Adipose tissue (tissue), 3 donors: ENCODE data around the gene IL4I1. TPM values are rescaled to one million over a fixed set of nuclear protein-coding genes. Genes with fewer than 3 reads are reported as not detected.
A peak's percentile ranks its signal among the peaks of the same experiment; 100 is the strongest.
"Not testable (repeated sequence)": the region's sequence is repeated elsewhere in the genome, so short reads cannot be mapped to it uniquely, and the experiment has no call there.

Source experiments
- H3K27ac ChIP-seq: one replicate; pipeline ENCODE4 v1.5.1; 2013; ENCODE audit warnings: low read depth, low read length
- WGBS, 3 donors: extraction: QIAGEN DNeasy Blood & Tissue Kit; methylation state at CpG; one replicate each; pipeline ENCODE4 v1.1.7; 2013; 5-methylcytosine and 5-hydroxymethylcytosine counted together
- polyA plus RNA-seq, 3 donors: library from polyadenylated mRNA; stranded (reverse); fragments of 200-250 nt; gene quantifications; one replicate each; pipeline ENCODE4 v1.2.3, GENCODE V29; 2013
- donor health status: healthy with polysubstance abuse.
- donor health status: Bipolar disorder and iron deficiency.
- donor health status: healthy.

The IL4I1 gene, protein sequence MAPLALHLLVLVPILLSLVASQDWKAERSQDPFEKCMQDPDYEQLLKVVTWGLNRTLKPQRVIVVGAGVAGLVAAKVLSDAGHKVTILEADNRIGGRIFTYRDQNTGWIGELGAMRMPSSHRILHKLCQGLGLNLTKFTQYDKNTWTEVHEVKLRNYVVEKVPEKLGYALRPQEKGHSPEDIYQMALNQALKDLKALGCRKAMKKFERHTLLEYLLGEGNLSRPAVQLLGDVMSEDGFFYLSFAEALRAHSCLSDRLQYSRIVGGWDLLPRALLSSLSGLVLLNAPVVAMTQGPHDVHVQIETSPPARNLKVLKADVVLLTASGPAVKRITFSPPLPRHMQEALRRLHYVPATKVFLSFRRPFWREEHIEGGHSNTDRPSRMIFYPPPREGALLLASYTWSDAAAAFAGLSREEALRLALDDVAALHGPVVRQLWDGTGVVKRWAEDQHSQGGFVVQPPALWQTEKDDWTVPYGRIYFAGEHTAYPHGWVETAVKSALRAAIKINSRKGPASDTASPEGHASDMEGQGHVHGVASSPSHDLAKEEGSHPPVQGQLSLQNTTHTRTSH
- polyA plus RNA-seq = 1 to 10 TPM in 1 of 3 donors, under 1 TPM in 1, not detected in 1; 0.63 to 1.5 TPM

DNA sequence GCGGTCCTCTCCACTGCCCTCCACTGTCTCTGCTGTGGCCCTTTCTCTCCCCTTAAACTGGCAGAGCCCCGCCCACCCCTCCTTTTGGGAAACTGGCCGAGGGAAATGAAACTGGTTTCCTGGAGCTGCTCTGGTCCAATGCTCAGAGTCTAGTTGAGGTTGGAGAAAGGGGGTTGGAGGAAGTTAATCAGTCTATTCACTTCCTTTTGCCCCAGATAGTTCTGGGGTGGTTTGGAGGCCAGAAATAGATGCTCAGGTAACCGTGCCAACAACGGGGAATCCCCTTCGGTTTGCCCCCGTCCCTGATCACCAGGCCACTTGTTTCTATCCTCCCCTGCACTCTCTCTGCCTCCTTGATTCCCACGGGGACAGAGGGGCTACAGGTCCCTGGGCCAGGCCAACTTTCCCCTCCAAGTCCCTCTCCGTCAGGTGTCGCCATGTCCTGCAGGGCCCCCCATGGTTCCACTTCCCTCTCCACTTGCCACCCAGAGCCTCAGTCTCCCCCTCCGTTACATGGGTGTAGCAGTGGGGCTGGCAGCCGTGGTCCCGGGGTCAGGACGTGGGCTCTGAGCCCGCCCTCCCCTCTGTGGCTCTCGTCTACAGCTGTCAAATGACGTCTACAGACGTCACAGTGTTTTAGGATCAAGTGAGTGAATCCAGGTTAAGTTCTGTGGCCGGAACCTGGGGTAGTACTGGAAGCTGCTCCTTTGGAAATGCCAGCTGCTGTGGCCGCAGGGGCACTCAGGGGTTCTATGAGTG lies at the start of gene IL4I1:
TSS of gene IL4I1 (minus strand) at position 25 of the 759 bp plus-strand sequence. CDS start 727 bp downstream, outside the sequence.
- WGBS, 3 donors = 20 to 43% (median 27%) methylated on average over 19 to 20 of the region's 20 CpGs

DNA sequence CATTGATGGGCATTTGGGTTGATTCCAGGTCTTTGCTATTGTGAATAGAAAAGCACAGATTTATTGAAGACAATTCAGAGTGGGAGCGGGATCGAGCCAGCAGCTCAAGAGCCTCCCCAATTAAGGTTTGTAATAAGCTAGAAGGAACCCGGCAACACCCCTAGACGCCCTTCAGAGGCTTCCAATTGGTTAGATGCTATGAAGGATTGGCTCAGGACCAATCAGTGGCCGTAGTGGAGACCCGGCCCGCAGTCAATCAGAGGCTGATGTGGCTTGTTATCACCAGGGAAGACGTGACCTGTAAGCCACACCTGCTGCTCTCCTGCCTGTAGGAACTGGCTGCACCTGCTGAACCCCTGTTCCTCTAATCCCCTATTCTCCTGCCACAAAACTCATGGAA lies 49.7 kb upstream of the IL4I1 start:
- WGBS, 3 donors = 70 to 89% (median 88%) methylated on average over 8 of the region's 8 CpGs
- no peak overlapping the region for H3K27ac ChIP-seq

More for the DNA sequence above, at the start of gene IL4I1:
- H3K27ac ChIP-seq = no peak within 1 kb of the TSS

DNA sequence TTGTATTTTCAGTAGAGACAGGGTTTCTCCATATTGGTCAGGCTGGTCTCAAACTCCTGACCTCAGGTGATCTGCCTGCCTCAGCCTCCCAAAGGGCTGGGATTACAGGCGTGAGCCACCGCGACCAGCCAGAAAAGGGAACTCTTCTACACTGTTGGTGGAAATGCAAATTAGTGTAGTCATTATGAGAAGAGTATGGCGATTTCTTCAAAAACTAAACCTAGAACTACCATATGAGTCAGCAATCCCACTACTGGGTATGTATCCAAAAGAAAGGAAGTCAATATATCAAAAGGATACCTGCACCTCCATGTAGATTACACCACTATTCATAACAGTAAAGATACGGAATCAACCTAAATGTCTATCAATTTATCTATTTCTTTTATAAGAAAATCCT lies 47.9 kb upstream of the IL4I1 start:
- not testable (repeated sequence) for H3K27ac ChIP-seq
- 58 to 93% (median 75%) methylated on average over 5 of the region's 5 CpGs for WGBS, 3 donors

DNA sequence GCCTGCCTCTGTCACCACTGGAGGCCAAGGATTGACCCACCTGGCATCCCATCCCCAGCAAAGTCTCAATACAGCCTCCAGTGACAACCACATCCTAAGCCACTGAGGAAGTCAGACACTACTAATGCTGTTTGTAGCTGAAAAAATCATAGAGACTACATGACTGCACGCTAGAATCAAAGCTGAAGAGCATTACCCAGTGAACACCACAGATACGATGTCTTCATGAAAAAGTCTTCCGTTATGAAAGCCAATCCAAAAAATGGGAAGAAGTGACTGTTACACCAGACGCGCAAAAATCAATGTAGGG lies 43.8 kb upstream of the IL4I1 start:
- 90 to 92% (median 91%) methylated on average over 5 of the region's 5 CpGs for WGBS, 3 donors
- H3K27ac ChIP-seq = no peak overlapping the region

DNA sequence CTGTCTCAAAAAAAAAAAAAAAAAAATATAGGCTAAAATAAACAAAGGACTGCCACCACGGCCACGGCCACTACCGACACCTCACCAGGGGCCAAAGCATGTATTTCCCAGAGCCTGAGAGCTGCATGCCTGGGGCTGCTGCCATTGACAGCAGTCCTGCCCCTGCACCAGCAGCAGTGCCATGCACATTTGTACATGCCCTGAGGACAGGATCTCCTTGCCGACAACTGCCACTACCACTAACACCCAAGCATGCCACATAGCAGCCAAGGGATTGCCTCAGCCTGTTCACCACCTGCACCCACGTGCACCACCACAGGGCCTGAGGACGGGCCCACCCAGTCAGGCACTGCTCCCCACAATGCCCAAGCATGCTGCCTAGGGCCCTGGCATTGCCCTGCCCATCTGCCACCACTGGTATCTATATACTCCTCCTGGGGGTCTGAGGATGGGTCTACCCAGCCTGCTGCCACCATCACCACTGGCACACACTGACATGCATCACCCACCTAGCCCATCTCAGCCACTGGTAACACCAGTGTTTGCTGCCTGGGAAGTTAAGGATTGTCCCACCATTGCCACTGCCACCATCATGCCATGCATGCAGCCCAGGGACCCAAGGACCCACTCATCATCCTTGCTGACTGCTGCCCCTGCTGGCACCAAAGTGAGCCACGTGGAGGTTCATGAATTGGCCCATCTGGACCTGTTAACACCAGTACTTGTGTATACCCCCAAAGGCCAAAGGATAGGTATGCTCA lies 43.2 kb upstream of the IL4I1 start:
- 48 to 79% (median 78%) methylated on average over 7 of the region's 7 CpGs for WGBS, 3 donors
- no peak overlapping the region for H3K27ac ChIP-seq

DNA sequence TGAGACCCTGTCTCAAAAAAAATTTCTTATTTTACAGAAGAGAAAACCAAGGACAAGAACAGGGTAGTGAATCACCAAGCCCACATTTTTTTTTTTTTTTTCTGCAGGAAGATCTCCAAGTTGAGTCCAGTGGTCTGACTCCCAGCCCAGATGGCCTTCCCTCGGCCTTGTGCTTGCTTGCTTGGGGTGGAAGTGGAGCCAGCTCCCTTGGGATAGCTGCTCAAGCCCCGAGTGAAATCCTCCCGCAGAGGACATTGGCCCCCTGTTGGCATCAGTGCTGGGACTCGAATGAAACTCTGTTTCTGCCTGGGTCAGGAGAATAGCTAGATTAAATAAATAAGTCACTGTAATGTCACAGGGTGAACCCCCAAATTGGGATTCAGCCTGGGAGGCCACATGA lies 42.0 kb upstream of the IL4I1 start:
- no peak overlapping the region for H3K27ac ChIP-seq
- 47 to 71% (median 68%) methylated on average over 4 of the region's 4 CpGs for WGBS, 3 donors

DNA sequence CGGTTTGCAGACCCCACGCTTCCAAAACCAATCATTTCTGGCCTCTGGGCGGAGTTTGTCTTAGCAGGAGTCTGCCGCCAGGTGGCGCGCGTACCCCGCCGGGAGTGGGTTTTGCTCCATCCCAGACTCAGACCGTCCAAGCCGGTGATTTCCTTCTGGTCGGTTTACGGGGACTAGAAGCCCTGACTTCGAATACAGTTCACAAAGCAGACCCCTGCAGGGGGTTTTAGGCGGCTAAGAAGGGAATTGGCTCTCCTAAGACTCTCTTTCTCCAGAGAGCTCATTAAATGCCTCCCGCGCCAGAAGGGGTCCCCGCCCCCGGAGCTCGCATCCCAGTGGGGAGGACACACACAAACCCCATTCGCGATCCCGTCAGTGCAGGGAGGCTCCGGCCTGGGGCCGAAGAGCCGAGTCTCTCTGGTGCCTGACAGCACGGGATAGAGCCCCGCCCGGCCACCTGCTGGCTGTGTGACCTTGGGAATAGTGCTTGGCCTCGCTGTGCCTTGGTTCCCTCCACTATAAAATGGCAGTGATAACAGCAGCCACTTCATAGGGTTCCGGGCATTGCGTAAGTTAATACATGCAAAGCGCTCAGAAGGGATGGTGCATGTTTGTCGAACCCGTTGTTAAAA lies 41.2 kb upstream of the IL4I1 start:
- WGBS, 3 donors = 10 to 20% (median 19%) methylated on average over 35 of the region's 35 CpGs

DNA sequence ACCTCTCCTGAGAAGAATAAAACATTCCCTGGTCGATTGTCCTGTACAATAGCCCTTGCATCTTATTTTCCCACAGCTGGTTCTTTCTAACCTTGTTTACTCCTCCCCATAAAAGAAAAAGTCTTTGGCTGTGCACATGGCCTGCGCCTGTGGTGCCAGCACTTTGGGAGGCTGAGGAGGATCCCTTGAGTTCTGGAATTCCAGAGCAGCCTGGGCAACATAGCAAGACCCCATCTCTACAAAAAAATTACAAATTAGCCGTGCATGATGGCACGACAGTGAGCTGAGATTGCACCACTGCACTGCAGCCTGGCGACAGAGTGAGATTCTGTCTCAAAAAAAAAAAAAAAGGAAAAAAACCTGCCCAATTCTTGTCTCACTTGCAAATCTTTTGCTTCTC lies 39.9 kb upstream of the IL4I1 start:
- H3K27ac ChIP-seq = no peak overlapping the region
- WGBS, 3 donors = 59 to 74% (median 67%) methylated on average over 5 of the region's 5 CpGs

More for the DNA sequence above, 41.2 kb upstream of the IL4I1 start:
- H3K27ac ChIP-seq = no peak overlapping the region

DNA sequence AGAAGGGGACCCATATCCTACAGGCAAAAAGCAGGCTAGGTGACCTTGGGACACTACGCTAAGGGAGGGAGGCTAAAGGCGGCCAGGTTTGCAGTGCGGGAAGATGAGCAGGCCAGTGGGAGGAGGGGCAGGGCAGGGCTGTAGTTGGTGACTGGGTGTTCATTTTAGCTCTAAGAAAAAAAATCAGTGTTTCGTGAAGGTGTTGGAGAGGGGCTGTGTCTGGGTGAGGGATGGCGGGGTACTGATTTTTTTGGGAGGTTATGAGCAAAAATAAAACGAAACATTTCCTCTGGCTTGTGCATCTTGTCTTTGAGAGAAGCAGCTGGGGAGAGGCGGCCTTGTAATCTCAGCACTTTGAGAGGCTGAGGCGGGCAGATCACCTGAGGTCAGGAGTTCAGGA lies 37.0 kb upstream of the IL4I1 start:
- H3K27ac ChIP-seq = no peak overlapping the region
- 75 to 90% (median 86%) methylated on average over 8 of the region's 8 CpGs for WGBS, 3 donors

DNA sequence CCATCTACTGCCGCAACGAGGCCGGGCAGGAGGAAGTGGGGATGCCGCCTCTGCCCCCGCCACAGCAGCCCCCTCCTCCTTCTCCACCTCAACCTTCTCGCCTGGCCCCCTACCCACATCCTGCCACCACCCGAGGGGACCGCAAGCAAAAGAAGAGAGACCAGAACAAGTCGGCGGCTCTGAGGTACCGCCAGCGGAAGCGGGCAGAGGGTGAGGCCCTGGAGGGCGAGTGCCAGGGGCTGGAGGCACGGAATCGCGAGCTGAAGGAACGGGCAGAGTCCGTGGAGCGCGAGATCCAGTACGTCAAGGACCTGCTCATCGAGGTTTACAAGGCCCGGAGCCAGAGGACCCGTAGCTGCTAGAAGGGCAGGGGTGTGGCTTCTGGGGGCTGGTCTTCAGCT lies 36.0 kb upstream of the IL4I1 start:
- H3K27ac ChIP-seq = no peak overlapping the region
- WGBS, 3 donors = 84 to 95% (median 90%) methylated on average over 19 to 25 of the region's 25 CpGs

DNA sequence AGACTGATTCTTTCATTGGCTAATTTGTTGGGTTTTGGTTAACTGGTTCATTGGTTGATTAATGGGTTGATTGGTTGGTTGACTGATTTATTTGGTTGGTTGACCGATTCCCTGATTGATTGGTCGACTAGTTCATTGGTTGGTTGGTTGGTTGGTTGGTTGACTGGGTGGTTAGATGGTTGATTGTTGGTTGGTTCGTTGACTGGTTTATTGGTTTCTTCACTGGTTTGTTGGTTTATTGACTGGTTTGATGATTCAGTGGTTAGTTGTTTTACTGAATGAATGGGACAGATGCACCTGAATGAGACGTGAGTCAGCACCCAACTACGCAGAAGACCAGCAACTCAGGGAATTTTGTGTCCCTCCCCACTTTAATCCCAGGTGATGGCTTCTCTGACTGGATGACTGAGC lies 35.4 kb upstream of the IL4I1 start:
- H3K27ac ChIP-seq = no peak overlapping the region
- WGBS, 3 donors = 91 to 96% (median 95%) methylated on average over 5 of the region's 5 CpGs

DNA sequence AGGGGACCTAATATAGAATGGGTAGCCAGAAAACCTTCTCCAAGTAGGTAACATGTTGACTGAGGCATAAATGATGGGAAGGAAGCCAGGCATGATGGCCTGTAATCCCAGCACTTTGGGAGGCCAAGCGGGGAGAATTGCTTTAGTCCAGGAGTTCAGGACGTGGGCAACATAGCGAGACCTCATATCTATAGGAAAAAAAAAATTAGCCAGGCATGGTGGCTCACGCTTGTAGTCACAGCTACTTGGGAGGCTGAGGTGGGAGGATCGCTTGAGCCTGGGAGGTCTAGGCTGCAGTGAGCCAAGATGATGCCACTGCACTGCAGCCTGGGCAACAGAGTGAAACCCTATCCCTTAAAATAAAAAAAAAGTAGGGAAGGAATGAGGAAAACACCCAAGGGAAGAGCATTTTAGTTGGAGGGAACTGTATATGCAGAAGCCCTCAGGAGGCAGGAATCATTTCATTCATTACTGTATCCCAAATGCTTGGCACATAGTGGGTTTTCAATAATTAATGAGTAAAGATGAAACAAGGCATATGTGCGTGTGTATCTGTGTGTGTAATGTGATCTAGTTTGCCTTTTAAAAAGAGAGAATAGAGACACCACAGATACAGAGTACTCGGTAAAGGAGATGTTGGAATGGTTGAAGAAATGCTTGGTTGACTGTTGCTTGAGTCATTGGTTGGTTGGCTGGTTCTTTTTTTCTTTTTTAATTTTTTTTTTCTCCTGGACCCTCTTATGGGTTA lies 34.8 kb upstream of the IL4I1 start:
- WGBS, 3 donors = 91 to 93% (median 92%) methylated on average over 7 of the region's 7 CpGs
- no peak overlapping the region for H3K27ac ChIP-seq

DNA sequence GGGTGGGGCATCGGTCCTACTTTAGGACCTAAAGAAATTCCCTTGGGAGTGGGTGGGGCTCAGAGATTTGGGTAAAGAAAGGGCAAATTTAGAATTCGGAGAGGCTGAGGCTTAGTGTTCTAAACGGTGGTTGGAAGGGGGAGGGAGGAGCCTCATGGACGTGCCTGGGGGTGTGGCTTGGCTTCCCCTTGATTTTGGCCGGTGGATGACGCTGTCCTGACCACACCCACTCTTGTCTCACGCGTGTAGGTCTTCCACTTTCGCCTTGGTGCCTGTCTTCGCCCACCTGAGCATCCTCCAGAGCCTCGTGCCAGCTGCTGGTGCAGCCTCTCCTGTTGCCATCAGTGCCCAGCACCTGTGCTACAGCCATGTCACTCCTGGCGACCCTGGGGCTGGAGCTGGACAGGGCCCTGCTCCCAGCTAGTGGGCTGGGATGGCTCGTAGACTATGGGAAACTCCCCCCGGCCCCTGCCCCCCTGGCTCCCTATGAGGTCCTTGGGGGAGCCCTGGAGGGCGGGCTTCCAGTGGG lies 33.9 kb upstream of the IL4I1 start:
- H3K27ac ChIP-seq = no peak overlapping the region
- WGBS, 3 donors = 59 to 64% (median 61%) methylated on average over 15 of the region's 15 CpGs

DNA sequence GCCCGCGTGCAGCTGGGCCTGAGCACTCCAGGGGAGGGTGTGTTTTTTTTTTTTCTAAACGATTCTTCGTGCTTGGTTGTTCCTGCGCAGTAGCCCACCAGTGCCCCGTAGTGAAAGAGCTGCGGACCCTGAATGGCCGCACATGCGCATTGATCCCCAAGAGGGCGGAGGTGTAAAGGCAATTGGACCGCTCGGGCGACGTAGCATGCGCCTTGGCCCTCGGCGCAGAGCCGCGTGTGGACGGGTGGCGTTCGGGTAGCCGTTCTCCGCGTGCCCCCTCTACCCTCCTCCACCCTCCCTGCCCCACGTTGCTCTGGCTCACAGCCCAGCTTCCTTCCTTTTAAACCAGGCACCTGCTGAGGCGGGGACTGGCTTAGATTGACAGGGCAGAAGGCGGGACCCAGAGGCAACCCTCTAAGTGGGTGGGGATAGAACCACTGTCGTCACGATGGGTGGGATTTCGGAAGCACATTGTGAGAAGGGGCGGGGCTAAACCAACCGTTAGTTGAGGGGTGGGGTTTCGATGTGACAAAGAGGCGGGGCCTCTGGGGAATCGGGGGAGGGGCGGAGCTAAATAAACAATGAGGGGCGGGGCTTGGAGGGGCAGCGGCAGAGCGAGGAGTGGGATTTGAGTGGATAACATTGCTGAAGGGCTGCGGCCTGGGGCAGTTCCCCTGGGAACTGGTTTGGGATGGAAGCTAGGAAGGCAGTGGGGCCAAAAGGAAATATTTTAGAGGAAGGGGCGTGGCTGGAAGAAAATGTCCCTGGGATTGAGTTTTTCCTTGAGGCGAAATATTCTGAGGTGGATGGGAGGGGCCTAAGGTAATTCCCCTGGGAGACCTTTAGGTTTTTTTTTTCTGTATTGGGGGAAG lies 33.2 kb upstream of the IL4I1 start:
- H3K27ac ChIP-seq = no peak overlapping the region
- WGBS, 3 donors = 2 to 4% (median 2%) methylated on average over 43 of the region's 43 CpGs

DNA sequence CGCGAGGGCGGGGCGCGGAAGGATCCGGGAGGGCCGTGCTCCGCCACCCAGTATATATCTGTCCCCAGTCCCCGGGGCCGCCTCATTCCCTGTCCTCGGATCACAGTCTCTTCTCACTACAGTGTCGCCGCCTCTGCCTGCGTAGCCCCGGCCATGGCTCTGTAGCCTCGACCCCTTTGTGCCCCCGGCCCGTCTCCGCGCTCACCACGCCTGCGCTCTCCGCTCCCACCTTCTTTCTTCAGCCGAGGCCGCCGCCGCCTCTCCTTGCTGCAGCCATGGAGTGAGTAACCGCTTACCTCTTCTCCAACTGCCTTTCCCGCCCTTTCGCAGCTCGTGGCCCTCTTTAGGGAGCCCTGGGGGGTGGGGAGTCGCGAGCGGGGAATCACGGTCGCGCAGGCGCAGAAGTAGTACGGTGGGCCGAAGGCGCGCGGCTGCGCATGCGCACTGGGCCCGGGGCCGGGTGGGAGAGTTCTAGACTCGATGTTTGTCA lies 32.5 kb upstream of the IL4I1 start, which contains the start of the genes ATF5 and NUP62:
TSS of gene ATF5 (plus strand) at position 85 of the 490 bp plus-strand sequence. CDS start 1,646 bp downstream, outside the sequence.
TSS of gene NUP62 (minus strand) at position 384 of the 490 bp plus-strand sequence. CDS start 19,697 bp downstream, outside the sequence.
- 0 to 1% (median 1%) methylated on average over 41 to 48 of the region's 48 CpGs for WGBS, 3 donors
- H3K27ac ChIP-seq = peak within 1 kb of the TSS; percentile 59
